Activated effector memory CD4-positive, alpha-beta T cell treated with anti-CD3 and anti-CD28 coated beads, Interleukin-2, amount 50 U/mL, for 16 hours (primary cell): ENCODE measurements around the gene PCSK6.
A peak's percentile ranks its signal among the peaks of the same experiment; 100 is the strongest.

ENCODE experiments used
- DNase-seq: peaks from one replicate; pipeline ENCODE4 v3.0.0-alpha.2; 2020

PCSK6 gene

GRCh38 chr15:101498717-101499480, 9.4 kb upstream of the PCSK6 start:
- no peak for DNase-seq

DNA sequence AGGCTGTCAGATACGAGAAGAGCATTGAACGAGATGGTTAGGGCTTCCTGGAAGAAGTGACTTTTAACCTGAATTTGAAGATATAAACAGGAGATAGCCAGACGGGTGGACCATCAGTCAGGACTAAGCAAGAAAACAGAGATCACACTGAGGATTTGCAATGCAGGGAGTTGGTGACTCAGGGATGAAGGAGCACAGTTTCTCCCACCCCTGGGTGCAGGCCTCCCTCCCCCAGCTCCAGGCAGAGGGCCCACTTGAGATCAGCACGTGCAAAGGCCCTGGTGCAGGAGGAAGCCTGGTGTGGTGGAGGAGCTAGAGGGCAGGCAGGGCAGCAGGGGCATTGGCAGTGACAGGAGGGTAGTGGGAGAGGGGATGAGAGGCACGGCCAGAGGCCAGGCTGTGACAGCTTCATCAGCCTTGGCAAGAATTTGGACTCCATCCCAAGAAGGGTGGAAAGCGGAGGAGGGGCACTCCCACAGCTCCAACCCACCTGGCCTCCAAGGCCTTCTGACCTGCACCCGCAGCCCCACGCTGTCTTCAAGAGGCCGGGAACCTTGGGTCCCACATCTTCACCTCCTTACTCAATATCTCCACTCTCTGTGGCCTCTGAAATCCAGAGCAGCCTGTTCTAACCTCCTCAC, 8.7 kb upstream of the PCSK6 start:
- DNase-seq, result no peak

GRCh38 chr15:101497484-101498034, 8.1 kb upstream of the PCSK6 start:
- no peak for DNase-seq

DNA sequence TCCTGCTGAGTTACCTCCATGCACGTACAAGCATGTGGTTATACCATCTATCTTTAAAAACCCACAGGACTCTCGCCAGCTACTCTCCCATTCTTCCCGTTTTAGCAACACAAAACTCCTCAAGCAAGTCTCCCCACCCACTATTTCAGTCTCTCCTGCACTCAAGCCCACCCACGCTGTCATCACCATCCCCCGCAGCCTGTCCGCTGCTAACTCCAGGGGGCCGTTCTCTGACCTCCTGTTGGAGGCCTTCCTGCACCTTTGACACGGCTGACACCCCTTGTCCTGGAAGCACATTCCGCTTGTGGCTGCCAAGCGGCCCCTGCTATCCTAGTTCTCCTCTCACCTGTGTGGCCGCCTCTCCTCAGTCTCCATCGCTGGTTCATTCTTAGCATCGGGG, 7.5 kb upstream of the PCSK6 start:
- no peak for DNase-seq

- no peak for DNase-seq
Observed at GRCh38 chr15:101496198-101496986, 6.9 kb upstream of the PCSK6 start.

GRCh38 chr15:101495334-101496197, 6.1 kb upstream of the PCSK6 start:
- DNase-seq, result no peak

GRCh38 chr15:101494251-101494796, 4.8 kb upstream of the PCSK6 start:
- DNase-seq, result no peak

GRCh38 chr15:101492766-101493692, 3.5 kb upstream of the PCSK6 start:
- DNase-seq, result no peak

DNA sequence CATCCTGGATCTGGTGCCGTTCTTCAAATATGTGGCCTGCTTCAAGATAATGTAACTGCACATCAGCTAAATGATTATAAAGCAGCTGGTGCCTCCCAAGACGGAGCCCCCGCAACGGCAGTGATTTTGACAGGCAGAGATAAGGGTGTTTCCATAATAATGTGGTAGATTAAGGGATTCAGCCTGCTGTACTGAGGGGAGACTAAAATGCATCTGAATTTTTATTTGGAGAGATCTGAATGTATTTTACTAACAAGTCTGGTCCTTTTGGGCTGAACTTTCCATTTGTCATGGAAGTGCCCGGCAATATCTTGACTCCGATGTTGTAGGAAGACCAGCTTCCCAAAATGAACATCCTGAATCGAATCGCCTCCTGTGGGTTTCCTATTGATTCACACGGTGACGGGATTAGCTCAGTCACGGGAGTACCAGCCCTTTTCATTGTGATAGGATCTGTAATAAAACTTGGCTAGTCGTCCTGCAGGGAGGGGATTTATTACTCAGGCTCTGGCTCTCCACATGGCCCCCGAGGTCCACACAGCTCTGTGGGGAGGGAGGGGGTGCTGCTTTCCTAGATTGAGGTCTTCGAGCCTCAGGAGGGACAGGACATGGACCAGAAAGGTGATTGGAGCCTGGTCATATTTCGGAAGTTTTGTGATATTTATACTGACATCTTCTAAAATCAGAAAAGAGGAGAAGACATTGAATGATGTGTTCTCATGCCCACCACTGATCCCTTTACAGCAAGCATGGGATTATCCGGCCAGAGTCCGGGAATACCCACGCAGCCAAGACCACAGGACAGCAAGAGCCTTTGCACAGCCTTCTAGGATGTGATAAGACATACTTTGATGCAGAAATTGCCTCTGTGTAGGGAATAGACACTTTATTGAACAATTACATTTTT, 2.5 kb upstream of the PCSK6 start:
- DNase-seq, result no peak

DNA sequence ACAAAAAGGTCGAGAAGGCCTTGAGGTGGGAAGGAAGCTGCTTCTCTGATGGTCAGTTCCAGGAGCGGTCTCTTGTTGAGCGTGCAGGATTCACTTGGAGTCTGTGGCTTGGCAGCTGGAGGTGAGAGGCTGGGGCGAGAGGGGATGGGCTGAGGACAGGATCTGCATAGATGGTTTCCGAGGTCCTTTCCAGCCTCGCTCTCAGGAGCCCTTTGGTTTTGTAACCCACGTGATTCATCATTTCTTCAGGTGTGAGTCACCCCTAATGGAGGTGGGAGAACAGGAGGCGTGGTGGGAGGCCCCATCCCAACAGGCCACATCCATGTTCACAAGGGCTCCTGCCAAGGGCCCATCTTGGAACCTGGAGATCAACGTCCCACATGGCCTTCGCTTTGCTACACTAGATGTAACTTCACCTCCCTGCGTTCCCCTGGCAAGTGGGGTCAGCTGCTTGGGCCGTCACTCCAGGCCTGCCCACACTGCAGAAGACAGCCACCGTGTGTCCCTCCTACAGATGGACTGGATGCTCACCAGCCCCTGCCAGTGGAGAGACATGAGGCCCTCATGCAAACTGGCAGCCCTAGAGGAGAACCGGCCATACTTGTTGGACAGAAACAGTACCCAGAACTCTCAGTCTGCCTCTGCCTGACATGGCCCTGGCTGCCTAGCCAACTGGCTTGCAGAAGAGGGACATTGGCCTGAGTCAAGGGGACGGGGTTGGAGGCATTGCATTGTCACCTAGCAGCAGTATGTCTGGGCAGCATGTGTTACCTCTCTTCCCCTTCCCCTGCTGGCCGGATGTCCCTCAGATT, 1.6 kb upstream of the PCSK6 start:
- no peak for DNase-seq

- DNase-seq, result no peak
Observed at GRCh38 chr15:101490408-101490891, 943 bp upstream of the PCSK6 start.

- no peak for DNase-seq
Observed at GRCh38 chr15:101489237-101489598, 289 bp downstream of the PCSK6 start.

DNA sequence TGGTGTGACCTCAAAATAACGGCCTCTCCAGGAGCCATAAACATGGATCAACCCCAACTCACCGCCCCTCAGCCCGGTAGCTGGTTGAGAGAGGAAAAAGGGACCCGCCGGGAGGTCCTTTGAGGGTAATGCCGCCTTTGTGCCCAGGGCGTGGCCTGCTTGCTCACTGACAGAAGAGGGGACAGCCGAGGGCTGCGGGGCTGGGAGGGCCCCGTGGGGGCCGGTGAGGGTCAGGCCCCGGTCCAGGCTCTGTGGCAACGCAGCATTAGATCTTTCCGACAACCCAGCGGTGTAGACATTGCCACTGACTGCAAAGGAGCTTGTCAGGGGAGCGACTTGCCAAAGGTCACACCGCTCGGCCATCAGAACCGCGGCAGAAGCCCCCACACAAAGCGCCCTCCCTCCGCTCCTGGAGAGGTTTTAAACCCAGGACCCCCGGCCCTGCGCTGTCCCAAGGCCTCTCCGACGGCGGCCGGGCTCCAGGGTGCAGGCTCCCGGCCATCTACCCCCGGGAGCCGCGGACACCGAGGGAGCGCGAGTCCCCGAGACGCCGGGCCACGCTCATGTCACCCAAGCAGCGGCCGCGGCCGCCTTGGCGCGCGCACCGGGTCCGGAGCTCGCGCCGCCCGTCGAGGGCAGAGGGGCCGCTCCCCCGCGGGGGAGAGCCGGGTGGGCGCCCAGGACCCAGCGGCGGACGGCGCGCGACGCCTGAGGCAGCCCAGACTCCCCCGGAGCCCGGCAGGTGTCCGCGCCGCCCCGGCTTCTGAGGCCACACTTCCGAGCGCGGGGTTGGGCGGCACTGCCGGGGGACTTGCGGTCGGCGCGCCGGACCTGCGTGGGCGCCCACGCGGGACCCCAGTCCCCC, 975 bp downstream of the PCSK6 start:
- DNase-seq, result no peak

- no peak for DNase-seq
Observed at GRCh38 chr15:101486696-101487459, 2.6 kb downstream of the PCSK6 start.

GRCh38 chr15:101483462-101483861, 6.0 kb downstream of the PCSK6 start:
- no peak for DNase-seq

GRCh38 chr15:101482526-101483371, 6.8 kb downstream of the PCSK6 start:
- peak; percentile 44 for DNase-seq
